Effector memory CD4-positive, alpha-beta T cell (primary cell): Measurements from ENCODE around the gene MAS1L.

Experiments used
- DNase-seq, 3 donors: peaks; one replicate each; pipeline ENCODE4 v3.0.0-alpha.2; 2020
- H3K27ac ChIP-seq: 2 replicates; pipeline ENCODE4 v1.7.0; 2013; ENCODE audit warnings: mild to moderate bottlenecking, low read length, moderate library complexity; ENCODE audit not compliant: insufficient read depth, poor library complexity, severe bottlenecking
- H3K27me3 ChIP-seq: replicated peaks from 2 replicates; pipeline ENCODE4 v1.7.0; 2013; ENCODE audit warnings: mild to moderate bottlenecking, low read length; ENCODE audit not compliant: insufficient read depth, control insufficient read depth, poor library complexity, severe bottlenecking
- H3K36me3 ChIP-seq: 2 replicates; pipeline ENCODE4 v1.7.0; 2013; ENCODE audit warnings: mild to moderate bottlenecking, low read length, moderate library complexity; ENCODE audit not compliant: control insufficient read depth, insufficient read depth
- H3K4me1 ChIP-seq: 2 replicates; pipeline ENCODE4 v1.7.0; 2013; ENCODE audit warnings: low read length, mild to moderate bottlenecking; ENCODE audit not compliant: control insufficient read depth, insufficient read depth, poor library complexity, severe bottlenecking
- H3K4me3 ChIP-seq: 2 replicates; pipeline ENCODE4 v1.7.0; 2013; ENCODE audit warnings: low read length, low read depth, mild to moderate bottlenecking; ENCODE audit not compliant: insufficient read depth, poor library complexity, severe bottlenecking
- H3K9me3 ChIP-seq: 2 replicates; pipeline ENCODE4 v1.7.0; 2013; ENCODE audit warnings: mild to moderate bottlenecking, low read length, moderate library complexity; ENCODE audit not compliant: control insufficient read depth
- total RNA-seq, 3 donors: gene quantifications; one replicate each; lab custom pipeline; 2026; lab: John Stamatoyannopoulos, UW

Gene MAS1L, protein sequence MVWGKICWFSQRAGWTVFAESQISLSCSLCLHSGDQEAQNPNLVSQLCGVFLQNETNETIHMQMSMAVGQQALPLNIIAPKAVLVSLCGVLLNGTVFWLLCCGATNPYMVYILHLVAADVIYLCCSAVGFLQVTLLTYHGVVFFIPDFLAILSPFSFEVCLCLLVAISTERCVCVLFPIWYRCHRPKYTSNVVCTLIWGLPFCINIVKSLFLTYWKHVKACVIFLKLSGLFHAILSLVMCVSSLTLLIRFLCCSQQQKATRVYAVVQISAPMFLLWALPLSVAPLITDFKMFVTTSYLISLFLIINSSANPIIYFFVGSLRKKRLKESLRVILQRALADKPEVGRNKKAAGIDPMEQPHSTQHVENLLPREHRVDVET
- 0 reads per million in 3 donors for total RNA-seq

DNA sequence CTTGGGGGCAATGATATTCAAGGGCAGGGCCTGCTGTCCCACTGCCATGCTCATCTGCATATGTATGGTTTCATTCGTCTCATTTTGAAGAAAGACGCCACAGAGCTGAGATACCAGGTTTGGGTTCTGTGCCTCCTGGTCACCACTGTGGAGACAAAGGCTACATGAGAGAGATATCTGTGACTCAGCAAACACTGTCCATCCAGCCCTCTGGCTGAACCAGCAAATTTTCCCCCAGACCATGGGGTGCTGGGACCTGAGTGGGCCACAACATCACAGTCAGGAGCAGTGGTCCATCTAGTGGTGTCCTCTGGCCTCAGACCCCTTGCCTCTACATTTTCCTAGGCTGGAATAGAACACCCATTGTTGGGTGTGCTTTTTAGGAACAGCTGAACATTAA, at the start of gene MAS1L:
Gene MAS1L (minus strand): TSS at position 297 of the 400 bp plus-strand sequence. CDS start 54 bp downstream, at position 243.
- Histone ChIP-seq H3K27me3 (no peaks in the 10 kb centered on the region), H3K4me3 (no peak within 1 kb of the TSS), H3K4me1 (no peaks in the 10 kb centered on the region), H3K36me3 (no peaks in the 10 kb centered on the region), H3K9me3 (no peaks in the 10 kb centered on the region), H3K27ac (no peak within 1 kb of the TSS)
- DNase-seq, result no peak

- no peaks in the 10 kb centered on the region for H3K36me3 ChIP-seq
- no peak overlapping the region for H3K4me3 ChIP-seq
- no peak for DNase-seq
- H3K27ac ChIP-seq, result no peak overlapping the region
- H3K9me3 ChIP-seq, result no peaks in the 10 kb centered on the region
- no peaks in the 10 kb centered on the region for H3K27me3 ChIP-seq
- no peaks in the 10 kb centered on the region for H3K4me1 ChIP-seq
These were observed 44.7 kb upstream of the MAS1L start for GRCh38 chr6:29532320-29532951.

- no peaks in the 10 kb centered on the region for H3K27me3 ChIP-seq
- H3K9me3 ChIP-seq, result no peaks in the 10 kb centered on the region
- no peaks in the 10 kb centered on the region for H3K4me1 ChIP-seq
- H3K36me3 ChIP-seq, result no peaks in the 10 kb centered on the region
- H3K4me3 ChIP-seq, result no peak overlapping the region
- H3K27ac ChIP-seq, result no peak overlapping the region
- no peak for DNase-seq
These were observed 43.9 kb upstream of the MAS1L start for GRCh38 chr6:29531668-29532067.

DNA sequence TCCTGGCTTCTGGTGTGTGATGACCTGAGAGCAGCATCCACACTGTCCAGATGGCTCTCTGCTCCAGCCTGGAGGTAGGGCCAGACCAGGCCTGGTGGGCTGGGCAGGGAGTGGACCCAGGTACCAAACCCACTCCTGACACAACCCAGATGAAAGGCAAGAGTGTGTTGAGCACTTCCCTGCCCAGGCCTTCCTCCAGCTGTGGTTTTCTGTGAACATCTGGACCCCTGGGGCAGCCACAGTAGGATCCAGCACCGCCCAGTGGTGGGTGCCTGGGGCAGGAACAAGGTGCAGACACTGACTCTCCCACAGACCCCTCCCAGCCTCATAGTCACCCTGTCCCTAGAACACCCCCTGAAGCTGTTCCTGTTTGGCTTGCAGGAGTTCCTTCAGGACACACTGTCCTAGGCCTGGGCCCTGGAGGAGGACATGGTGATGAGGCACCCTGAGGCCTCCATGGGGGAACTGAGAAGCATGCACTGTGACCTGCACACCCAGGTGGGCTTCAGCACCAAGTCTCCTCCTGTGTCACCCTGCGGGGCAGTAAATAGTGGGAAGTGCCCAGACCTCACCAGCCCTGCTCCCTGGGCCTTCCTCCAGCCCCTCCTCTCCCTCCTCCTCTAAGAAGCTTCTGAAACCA, 43.0 kb upstream of the MAS1L start:
- H3K4me1 ChIP-seq, result no peaks in the 10 kb centered on the region
- H3K27me3 ChIP-seq, result no peaks in the 10 kb centered on the region
- no peak overlapping the region for H3K4me3 ChIP-seq
- no peaks in the 10 kb centered on the region for H3K9me3 ChIP-seq
- no peak overlapping the region for H3K27ac ChIP-seq
- no peak for DNase-seq
- H3K36me3 ChIP-seq, result no peaks in the 10 kb centered on the region

GRCh38 chr6:29529956-29530355, 42.2 kb upstream of the MAS1L start:
- no peaks in the 10 kb centered on the region for H3K4me1 ChIP-seq
- H3K27me3 ChIP-seq, result no peaks in the 10 kb centered on the region
- no peak for DNase-seq
- H3K36me3 ChIP-seq, result no peaks in the 10 kb centered on the region
- H3K4me3 ChIP-seq, result no peak overlapping the region
- no peaks in the 10 kb centered on the region for H3K9me3 ChIP-seq
- no peak overlapping the region for H3K27ac ChIP-seq

GRCh38 chr6:29528988-29529560, 41.3 kb upstream of the MAS1L start:
- Histone ChIP-seq H3K27ac (no peak overlapping the region), H3K4me3 (no peak overlapping the region), H3K27me3 (no peaks in the 10 kb centered on the region), H3K9me3 (no peaks in the 10 kb centered on the region), H3K4me1 (no peaks in the 10 kb centered on the region), H3K36me3 (no peaks in the 10 kb centered on the region)
- no peak for DNase-seq

DNA sequence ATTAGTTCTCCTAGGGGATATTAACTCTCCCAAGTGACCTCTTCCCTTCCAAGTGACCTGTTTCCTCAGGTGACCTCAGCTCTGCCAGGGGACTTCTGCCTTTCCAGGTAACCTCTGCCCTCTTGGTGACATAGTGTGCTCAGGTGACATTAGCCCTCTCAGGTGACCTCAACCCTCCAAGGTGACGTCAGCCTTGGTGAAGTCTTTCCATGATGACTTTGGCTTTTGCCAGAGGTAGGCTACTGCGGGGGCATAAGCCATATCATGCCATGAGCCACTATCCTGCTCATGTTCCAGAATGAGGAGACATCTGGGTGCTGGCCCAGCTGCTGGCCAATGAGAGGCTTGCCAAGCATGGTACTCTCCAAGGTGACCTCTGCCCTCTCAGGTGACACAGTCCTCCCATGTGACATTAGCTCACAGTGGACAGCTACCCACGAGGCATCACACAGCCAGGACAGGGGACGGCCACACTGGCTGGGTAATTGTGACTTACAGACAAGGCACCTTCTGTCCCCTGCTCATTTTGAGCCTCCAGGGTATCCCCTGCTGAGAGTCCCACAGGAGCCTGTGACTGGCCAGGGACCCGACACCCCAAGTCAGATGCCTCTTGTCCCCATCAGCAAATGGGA, 40.7 kb upstream of the MAS1L start:
- DNase-seq, result no peak
- Histone ChIP-seq H3K27me3 (no peaks in the 10 kb centered on the region), H3K9me3 (no peaks in the 10 kb centered on the region), H3K4me3 (no peak overlapping the region), H3K27ac (no peak overlapping the region), H3K36me3 (no peaks in the 10 kb centered on the region), H3K4me1 (no peaks in the 10 kb centered on the region)

- no peak for DNase-seq
- H3K27me3 ChIP-seq, result no peaks in the 10 kb centered on the region
- no peaks in the 10 kb centered on the region for H3K4me1 ChIP-seq
- H3K9me3 ChIP-seq, result no peaks in the 10 kb centered on the region
- no peak overlapping the region for H3K4me3 ChIP-seq
- no peak overlapping the region for H3K27ac ChIP-seq
- H3K36me3 ChIP-seq, result no peaks in the 10 kb centered on the region
These were observed 39.8 kb upstream of the MAS1L start for GRCh38 chr6:29527564-29527963.

DNA sequence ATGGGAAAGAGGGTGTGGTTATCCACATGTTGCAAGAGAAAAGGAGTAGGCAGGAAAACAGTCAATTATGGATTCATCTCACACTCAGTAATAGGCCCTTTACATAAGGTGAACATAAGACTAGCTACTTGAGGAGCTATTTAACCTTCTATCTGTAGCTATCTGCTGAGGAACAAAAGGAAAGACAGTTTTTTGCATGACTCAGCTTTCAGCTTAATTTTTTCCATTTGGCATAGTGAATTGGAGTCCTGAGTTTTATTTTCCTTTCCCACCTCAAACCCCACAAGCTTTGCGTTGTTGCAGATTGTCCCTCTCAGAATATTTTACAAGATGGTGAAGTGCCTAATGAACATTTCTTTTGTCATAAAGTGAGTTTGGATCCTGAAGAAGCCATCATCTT, 39.4 kb upstream of the MAS1L start:
- no peak for DNase-seq
- H3K36me3 ChIP-seq, result no peaks in the 10 kb centered on the region
- no peaks in the 10 kb centered on the region for H3K27me3 ChIP-seq
- H3K9me3 ChIP-seq, result no peaks in the 10 kb centered on the region
- no peaks in the 10 kb centered on the region for H3K4me1 ChIP-seq
- no peak overlapping the region for H3K4me3 ChIP-seq
- H3K27ac ChIP-seq, result no peak overlapping the region
